C4-2B (cell line): ENCODE measurements around the gene DNAJC12.

Experiments used
- H3K27ac ChIP-seq: fragments of 450-650 bp; 2 replicates; pipeline ENCODE4 v1.5.1; 2017
- ZFX ChIP-seq: fragments of 450-650 bp; IDR thresholded peaks from 2 replicates; pipeline ENCODE4 v1.6.1; 2017
- TF ChIP-seq, protein P1 (sequence below): fragments of 450-650 bp; conservative IDR thresholded peaks from 2 replicates; pipeline ENCODE4 v1.5.1; 2017; ENCODE audit warnings: mild to moderate bottlenecking

DNAJC12 gene

GRCh38 chr10:67812007-67812406 is 26.0 kb downstream of the DNAJC12 start:
- no peak overlapping the region for H3K27ac ChIP-seq
- TF ChIP-seq ZFX = no peak
- TF ChIP-seq, protein P1, sequence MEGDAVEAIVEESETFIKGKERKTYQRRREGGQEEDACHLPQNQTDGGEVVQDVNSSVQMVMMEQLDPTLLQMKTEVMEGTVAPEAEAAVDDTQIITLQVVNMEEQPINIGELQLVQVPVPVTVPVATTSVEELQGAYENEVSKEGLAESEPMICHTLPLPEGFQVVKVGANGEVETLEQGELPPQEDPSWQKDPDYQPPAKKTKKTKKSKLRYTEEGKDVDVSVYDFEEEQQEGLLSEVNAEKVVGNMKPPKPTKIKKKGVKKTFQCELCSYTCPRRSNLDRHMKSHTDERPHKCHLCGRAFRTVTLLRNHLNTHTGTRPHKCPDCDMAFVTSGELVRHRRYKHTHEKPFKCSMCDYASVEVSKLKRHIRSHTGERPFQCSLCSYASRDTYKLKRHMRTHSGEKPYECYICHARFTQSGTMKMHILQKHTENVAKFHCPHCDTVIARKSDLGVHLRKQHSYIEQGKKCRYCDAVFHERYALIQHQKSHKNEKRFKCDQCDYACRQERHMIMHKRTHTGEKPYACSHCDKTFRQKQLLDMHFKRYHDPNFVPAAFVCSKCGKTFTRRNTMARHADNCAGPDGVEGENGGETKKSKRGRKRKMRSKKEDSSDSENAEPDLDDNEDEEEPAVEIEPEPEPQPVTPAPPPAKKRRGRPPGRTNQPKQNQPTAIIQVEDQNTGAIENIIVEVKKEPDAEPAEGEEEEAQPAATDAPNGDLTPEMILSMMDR = no peak

- H3K27ac ChIP-seq = no peak overlapping the region
- TF ChIP-seq, protein P1 = no peak
- TF ChIP-seq ZFX = no peak
Measured at GRCh38 chr10:67809107-67809506, 28.9 kb downstream of the DNAJC12 start.

- TF ChIP-seq, protein P1 = no peak
- no peak for TF ChIP-seq ZFX
- H3K27ac ChIP-seq = no peak overlapping the region
Measured at GRCh38 chr10:67808704-67809103, 29.3 kb downstream of the DNAJC12 start.

DNA sequence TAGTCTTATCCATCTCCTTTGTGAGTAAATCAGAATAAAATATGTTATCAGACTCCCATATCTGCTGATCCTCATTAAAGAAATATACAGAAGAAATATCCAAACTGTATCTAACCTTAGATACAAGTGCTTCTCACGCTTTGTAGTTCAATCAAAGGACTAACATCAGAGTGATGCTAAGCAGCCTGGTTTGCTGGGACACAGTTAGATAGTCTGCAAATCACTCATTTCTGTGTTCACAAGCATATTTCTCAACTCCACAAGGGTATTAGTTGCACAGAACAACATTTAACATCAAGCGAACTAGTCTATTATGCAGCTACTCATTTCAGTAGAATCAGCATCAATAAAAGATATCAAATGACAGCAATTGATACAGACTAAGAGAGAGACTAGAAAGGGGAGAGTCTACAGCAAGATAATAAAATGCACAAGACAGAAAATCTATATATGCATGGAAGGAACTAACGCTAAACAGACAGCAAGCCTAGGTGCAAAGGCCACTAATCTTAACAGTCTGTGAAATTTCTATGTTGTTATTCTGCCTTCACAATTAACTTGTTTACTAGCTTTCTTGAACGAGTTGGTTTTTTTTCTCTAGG is 30.0 kb downstream of the DNAJC12 start:
- TF ChIP-seq, protein P1 = no peak
- TF ChIP-seq ZFX = no peak
- H3K27ac ChIP-seq = no peak overlapping the region

DNA sequence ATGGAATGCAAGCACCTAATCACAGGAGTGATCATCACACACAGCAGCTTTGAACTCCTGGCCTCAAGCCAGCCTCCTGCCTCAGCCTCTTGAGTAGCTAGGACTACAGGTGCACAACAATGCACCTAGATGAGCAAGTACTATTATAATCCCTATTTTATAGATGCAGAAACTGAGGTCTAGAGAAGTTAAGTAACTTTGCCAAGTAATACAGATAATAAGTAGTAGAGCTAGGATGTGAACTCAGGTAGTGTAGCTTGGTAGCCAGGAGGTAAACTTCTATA is 33.7 kb downstream of the DNAJC12 start:
- TF ChIP-seq ZFX = no peak
- TF ChIP-seq, protein P1 = no peak
- H3K27ac ChIP-seq = no peak overlapping the region

DNA sequence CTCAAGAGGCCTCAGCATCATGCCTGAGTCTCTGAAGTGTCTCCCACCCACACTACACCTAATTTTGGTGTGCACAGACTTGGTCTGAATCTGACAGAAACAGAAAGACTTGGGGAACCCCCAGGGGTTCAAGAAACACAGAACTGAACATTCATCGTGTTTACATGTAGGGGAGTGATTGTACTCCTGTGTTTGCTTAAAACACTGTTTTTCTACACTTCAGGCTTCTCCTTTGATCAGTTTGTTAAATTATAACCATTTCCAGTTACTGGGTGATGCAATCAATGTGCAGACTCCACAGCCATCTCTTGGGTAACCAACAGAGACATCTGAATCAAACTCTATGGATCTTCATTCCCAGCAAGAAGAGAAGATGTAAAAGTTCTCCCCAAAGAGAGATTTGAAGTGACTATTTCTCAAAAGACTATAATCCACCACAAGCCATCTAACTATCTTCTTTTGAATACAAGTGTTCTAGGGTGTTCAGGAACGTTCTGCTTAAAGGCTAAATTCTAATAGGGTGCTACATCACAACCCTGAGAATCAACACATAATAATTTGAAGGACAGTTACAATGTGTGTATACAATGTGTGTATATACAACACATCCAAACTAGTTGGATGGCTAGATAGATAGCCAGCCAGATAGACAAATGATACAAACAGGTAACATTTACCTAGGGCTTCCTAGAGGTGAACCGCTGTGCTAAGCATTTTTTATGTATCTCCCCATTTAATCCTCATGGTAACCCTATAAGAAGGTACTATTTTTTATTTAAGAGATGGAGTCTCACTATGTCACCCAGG is 34.2 kb downstream of the DNAJC12 start:
- no peak overlapping the region for H3K27ac ChIP-seq
- TF ChIP-seq, protein P1 = no peak
- no peak for TF ChIP-seq ZFX

- TF ChIP-seq, protein P1 = no peak
- no peak for TF ChIP-seq ZFX
- H3K27ac ChIP-seq = no peak overlapping the region
Measured at GRCh38 chr10:67802767-67803538, 35.0 kb downstream of the DNAJC12 start.
